WERI-Rb-1 (cell line): ENCODE data around the gene CRYBB3.

Experiments
- DNase-seq: peaks from one replicate; pipeline ENCODE4 v3.0.0-alpha.2; 2020
- H3K27ac ChIP-seq: fragments of 250-450 bp; sonication (Bioruptor Pico); 2 replicates; pipeline ENCODE4 v1.5.1; 2020; ENCODE audit warnings: mild to moderate bottlenecking, moderate library complexity
- H3K27me3 ChIP-seq: fragments of 250-450 bp; sonication (Bioruptor Pico); 2 replicates; pipeline ENCODE4 v1.5.1; 2021; ENCODE audit warnings: mild to moderate bottlenecking, low read depth, moderate library complexity; ENCODE audit not compliant: insufficient read depth, severe bottlenecking
- H3K36me3 ChIP-seq: fragments of 250-450 bp; sonication (Bioruptor Pico); 2 replicates; pipeline ENCODE4 v1.5.1; 2020; ENCODE audit warnings: mild to moderate bottlenecking, moderate library complexity
- H3K4me3 ChIP-seq: 2 replicates; pipeline ENCODE4 v1.5.1; 2011; ENCODE audit warnings: low read depth, mild to moderate bottlenecking, control low read depth, low read length
- H3K9me3 ChIP-seq: fragments of 250-450 bp; sonication (Bioruptor Pico); 2 replicates; pipeline ENCODE4 v1.5.1; 2021; ENCODE audit warnings: mild to moderate bottlenecking, moderate library complexity; ENCODE audit not compliant: severe bottlenecking
- TF ChIP-seq, protein P1 (sequence below): IDR thresholded peaks from 2 replicates; pipeline ENCODE4 v1.5.1; 2011; ENCODE audit warnings: low read depth, mild to moderate bottlenecking, control low read depth, inconsistent platforms, low read length

The CRYBB3 gene

GRCh38 chr22:25166266-25167040 is 33.2 kb upstream of the CRYBB3 start:
- DNase-seq = no peak
- TF ChIP-seq, protein P1, sequence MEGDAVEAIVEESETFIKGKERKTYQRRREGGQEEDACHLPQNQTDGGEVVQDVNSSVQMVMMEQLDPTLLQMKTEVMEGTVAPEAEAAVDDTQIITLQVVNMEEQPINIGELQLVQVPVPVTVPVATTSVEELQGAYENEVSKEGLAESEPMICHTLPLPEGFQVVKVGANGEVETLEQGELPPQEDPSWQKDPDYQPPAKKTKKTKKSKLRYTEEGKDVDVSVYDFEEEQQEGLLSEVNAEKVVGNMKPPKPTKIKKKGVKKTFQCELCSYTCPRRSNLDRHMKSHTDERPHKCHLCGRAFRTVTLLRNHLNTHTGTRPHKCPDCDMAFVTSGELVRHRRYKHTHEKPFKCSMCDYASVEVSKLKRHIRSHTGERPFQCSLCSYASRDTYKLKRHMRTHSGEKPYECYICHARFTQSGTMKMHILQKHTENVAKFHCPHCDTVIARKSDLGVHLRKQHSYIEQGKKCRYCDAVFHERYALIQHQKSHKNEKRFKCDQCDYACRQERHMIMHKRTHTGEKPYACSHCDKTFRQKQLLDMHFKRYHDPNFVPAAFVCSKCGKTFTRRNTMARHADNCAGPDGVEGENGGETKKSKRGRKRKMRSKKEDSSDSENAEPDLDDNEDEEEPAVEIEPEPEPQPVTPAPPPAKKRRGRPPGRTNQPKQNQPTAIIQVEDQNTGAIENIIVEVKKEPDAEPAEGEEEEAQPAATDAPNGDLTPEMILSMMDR = no peak
- H3K27ac ChIP-seq = no peak overlapping the region
- no peaks in the 10 kb centered on the region for H3K27me3 ChIP-seq
- H3K9me3 ChIP-seq = no peaks in the 10 kb centered on the region
- H3K36me3 ChIP-seq = peaks cover 2% of the 10 kb centered on the region; the same call in 1 of the 2 replicates
- H3K4me3 ChIP-seq = no peak overlapping the region

GRCh38 chr22:25167082-25167481 is 32.6 kb upstream of the CRYBB3 start:
- Histone ChIP-seq H3K4me3 (no peak overlapping the region), H3K27me3 (no peaks in the 10 kb centered on the region), H3K27ac (no peak overlapping the region), H3K36me3 (peaks cover 6% of the 10 kb centered on the region; the same call in 1 of the 2 replicates), H3K9me3 (no peaks in the 10 kb centered on the region)
- no peak for DNase-seq
- TF ChIP-seq, protein P1 = no peak

DNA sequence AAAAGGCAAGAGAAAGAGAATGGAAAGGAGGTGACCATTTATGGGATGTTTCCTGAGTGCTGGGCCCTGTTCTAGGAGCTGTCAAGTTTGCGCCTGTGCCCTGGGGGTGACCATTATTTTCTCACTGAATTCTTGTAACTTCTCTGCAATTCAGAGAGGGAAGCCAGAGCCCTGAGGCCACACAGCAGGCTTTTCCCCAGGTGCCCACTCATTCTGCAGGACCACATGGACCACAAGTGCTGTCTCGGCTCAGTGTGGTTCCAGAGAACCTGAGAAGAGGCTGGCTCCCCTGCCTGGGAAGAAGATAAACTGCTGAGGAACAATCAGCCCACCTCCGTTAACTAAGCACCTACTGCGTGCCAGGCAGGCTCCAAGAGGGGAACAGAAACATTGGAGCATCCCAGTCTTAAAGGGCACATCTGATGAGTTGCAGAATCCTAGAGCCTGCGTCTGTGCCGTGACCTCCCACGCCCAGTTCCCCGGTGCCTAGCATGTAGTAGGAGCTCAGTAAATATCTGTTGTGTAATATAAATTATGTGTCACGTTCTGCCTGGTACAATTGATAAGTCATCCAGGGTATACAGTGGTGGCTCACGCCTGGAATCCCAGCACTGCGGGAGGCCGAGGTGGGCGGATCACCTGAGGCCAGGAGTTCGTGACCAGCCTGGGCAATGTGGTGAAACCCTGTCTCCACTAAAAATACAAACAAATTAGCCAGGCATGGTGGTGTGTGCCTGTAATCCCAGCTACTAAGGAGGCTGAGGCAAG is 31.6 kb upstream of the CRYBB3 start:
- TF ChIP-seq, protein P1 = no peak
- no peak for DNase-seq

GRCh38 chr22:25169278-25170031 is 30.2 kb upstream of the CRYBB3 start:
- Histone ChIP-seq H3K27me3 (no peaks in the 10 kb centered on the region), H3K4me3 (no peak overlapping the region), H3K27ac (no peak overlapping the region), H3K36me3 (peaks cover 9% of the 10 kb centered on the region), H3K9me3 (no peaks in the 10 kb centered on the region)
- TF ChIP-seq, protein P1 = no peak
- no peak for DNase-seq

More for the DNA sequence above, 31.6 kb upstream of the CRYBB3 start:
- H3K27me3 ChIP-seq = no peaks in the 10 kb centered on the region
- H3K27ac ChIP-seq = no peak overlapping the region
- H3K4me3 ChIP-seq = no peak overlapping the region
- H3K9me3 ChIP-seq = no peaks in the 10 kb centered on the region
- peaks cover 6% of the 10 kb centered on the region; the same call in 1 of the 2 replicates for H3K36me3 ChIP-seq

- TF ChIP-seq, protein P1 = no peak
- H3K9me3 ChIP-seq = no peaks in the 10 kb centered on the region
These were observed 29.2 kb upstream of the CRYBB3 start for GRCh38 chr22:25170426-25170980.

More at GRCh38 chr22:25170426-25170980, 29.2 kb upstream of the CRYBB3 start:
- Histone ChIP-seq H3K36me3 (peaks cover 20% of the 10 kb centered on the region), H3K4me3 (no peak overlapping the region), H3K27ac (no peak overlapping the region), H3K27me3 (no peaks in the 10 kb centered on the region)
- no peak for DNase-seq
